HUES64 (cell line): ENCODE data around the gene PCTP.

Experiments used
- H3K27ac ChIP-seq: 2 replicates; pipeline ENCODE4 v1.7.0; 2013; ENCODE audit warnings: low read depth, low read length, inconsistent platforms
- H3K27me3 ChIP-seq: 2 replicates; pipeline ENCODE4 v1.6.1; 2013; ENCODE audit warnings: mild to moderate bottlenecking, low read length; ENCODE audit not compliant: insufficient read depth
- H3K36me3 ChIP-seq: 2 replicates; pipeline ENCODE4 v1.6.1; 2013; ENCODE audit warnings: mild to moderate bottlenecking, low read length; ENCODE audit not compliant: insufficient read depth
- H3K4me1 ChIP-seq: 2 replicates; pipeline ENCODE4 v1.6.1; 2013; ENCODE audit warnings: mild to moderate bottlenecking, low read length, moderate library complexity; ENCODE audit not compliant: insufficient read depth
- H3K4me3 ChIP-seq: 2 replicates; pipeline ENCODE4 v1.5.1; 2013; ENCODE audit warnings: mild to moderate bottlenecking, low read length, moderate library complexity
- H3K9ac ChIP-seq: 2 replicates; pipeline ENCODE4 v1.6.1; 2013; ENCODE audit warnings: mild to moderate bottlenecking, low read depth, low read length
- H3K9me3 ChIP-seq: 2 replicates; pipeline ENCODE4 v1.6.1; 2013; ENCODE audit warnings: low read depth, low read length; ENCODE audit not compliant: insufficient read depth
- WGBS: fragments of 150-250, 120-280 bp; methylation state at CpG from one replicate; pipeline ENCODE4 v1.1.7; 2013; ENCODE audit warnings: missing lambda C conversion rate; 5-methylcytosine and 5-hydroxymethylcytosine counted together

PCTP gene

DNA sequence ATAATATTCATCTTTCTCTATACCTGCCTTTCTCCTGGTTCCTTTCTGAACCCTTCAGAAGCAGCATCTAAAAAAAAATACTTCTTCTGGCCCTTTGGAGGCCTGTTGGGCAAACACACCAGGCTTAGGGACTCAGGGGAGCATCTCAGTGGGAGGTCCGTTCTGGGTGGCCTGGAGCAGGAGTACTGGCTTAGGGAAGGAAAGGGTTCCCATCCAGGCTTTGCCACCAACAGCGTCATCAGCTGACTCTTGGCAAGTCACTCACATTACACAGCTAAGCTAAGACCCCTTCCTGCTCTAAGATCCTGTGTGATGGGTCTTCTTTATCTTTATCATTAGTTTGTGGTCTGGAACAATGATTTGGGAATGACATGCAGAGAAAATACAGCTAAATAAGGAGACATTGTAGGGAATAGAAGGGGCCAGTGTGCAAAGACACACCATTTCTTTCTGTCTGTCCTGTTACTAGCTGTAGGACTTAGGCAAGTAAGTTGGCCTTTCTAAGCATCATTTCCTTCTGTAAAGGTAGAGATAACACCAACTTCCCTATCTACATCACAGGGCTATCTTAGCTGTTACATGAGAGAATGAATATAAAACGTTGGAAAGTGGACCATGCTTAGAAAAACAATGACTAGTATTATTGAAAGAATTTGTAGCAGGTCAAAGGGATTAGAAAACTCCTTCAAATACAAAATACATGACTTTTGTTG lies 9.9 kb downstream of the PCTP start:
- no peak overlapping the region for H3K9ac ChIP-seq
- no peak overlapping the region for H3K27ac ChIP-seq
- no peaks in the 10 kb centered on the region for H3K36me3 ChIP-seq
- H3K27me3 ChIP-seq, result no peaks in the 10 kb centered on the region
- no peak overlapping the region for H3K4me3 ChIP-seq
- no peaks in the 10 kb centered on the region for H3K4me1 ChIP-seq
- no peaks in the 10 kb centered on the region for H3K9me3 ChIP-seq
- 93% methylated on average over 1 of the region's 3 CpGs for WGBS

DNA sequence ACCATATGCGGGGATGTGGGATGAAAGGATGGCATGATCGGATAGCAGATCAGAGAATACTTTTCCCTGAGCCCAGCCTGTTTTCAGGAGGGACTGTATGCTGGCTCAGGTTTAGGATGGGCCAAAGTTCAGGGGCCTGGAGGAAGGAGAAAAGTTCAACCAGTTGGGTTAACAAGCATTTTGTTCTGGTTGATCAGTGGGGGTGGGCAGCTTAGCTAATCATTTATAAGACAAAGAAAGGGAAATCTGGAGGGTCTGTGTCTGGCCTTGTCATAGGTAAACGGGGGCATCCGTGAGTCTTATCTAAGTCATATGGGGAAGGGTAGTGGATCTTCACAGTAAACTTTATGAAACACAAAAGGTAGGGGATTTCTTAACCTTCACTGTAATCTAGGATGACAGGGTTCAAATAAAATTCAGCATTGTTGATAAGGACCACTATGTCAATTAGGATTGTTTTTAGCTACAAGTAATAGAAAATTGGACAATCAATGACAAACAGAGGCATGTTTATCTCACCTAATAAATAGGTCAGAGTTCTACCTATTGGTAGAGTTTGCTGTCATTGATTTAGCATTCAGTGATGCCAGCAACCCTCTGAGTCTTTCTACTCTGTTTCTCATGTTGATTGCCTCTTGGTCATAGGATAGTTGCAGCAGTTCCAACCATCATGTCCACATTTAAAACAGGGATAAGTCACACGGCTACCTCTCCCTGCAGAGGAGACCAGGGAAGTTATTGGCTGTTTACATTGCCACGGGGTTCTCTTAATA lies 11.4 kb downstream of the PCTP start:
- Histone ChIP-seq H3K9me3 (no peaks in the 10 kb centered on the region), H3K4me1 (no peaks in the 10 kb centered on the region), H3K4me3 (no peak overlapping the region), H3K27me3 (no peaks in the 10 kb centered on the region), H3K27ac (no peak overlapping the region), H3K36me3 (no peaks in the 10 kb centered on the region), H3K9ac (no peak overlapping the region)
- 96% methylated on average over 6 of the region's 6 CpGs for WGBS

DNA sequence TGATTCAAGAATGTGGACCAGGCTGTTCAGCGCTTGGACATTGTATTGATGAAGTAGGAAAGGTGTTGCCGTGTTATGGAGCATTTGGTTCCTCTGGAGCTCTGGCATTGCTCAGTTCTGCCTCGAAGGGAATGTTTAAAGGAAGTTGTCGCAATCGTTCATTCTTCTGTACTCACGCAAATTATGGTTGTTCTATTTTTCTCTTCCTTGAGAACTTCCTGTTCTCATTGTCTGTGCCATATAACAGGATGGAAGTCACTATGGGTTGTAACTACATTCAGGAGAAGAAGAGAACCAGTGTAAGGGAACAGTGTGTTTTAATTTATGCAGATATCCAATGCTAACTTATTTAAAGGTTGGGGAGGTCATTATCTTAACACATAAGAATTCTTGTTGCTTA lies 13.0 kb downstream of the PCTP start:
- 92% methylated on average over 6 of the region's 6 CpGs for WGBS
- H3K4me3 ChIP-seq, result no peak overlapping the region
- H3K36me3 ChIP-seq, result no peaks in the 10 kb centered on the region
- H3K4me1 ChIP-seq, result no peaks in the 10 kb centered on the region
- no peak overlapping the region for H3K27ac ChIP-seq
- H3K9ac ChIP-seq, result no peak overlapping the region
- H3K27me3 ChIP-seq, result no peaks in the 10 kb centered on the region
- H3K9me3 ChIP-seq, result no peaks in the 10 kb centered on the region

DNA sequence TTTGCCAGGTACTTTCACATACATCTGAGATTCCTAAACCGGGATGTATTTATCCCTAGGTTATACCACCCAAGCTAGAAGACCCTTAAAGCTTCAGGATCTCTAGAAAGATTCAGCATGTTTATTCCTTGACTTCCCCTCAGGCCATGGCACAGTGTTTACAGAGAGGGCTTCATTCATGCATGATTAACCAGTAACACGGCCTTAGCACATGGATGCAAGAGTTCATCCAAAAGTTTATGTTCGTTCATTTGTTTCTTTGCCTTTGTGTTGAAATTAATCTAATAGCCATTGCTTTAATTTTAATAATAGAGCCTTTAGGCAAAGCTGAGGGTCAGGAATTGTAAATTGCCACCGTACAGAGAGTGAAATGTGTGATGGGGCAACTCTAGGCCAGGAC lies 13.8 kb downstream of the PCTP start:
- no peak overlapping the region for H3K27ac ChIP-seq
- no peaks in the 10 kb centered on the region for H3K27me3 ChIP-seq
- H3K4me3 ChIP-seq, result no peak overlapping the region
- H3K9me3 ChIP-seq, result no peaks in the 10 kb centered on the region
- no peak overlapping the region for H3K9ac ChIP-seq
- no peaks in the 10 kb centered on the region for H3K36me3 ChIP-seq
- WGBS, result 94% methylated on average over 4 of the region's 4 CpGs
- H3K4me1 ChIP-seq, result no peaks in the 10 kb centered on the region

DNA sequence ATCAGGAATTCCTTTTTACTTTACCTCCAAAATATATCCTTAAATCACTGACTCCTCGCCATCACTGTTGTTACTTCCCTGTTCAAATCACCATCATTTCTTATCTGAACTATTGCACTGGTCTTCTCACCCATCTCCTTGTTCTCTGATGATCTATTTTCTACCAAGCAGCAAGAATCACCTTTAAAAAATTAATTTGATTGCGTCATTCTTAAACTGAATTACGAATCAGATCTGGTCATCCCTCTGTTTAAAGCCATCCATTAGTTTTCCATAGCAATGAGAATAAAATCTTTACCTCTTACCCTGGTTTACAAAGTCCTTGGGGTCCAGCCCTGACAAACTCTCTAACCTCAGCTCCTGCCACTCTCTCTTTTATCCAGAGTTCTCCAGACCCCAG lies 14.6 kb downstream of the PCTP start:
- H3K4me3 ChIP-seq, result no peak overlapping the region
- H3K4me1 ChIP-seq, result no peaks in the 10 kb centered on the region
- WGBS, result 93% methylated on average over 3 of the region's 3 CpGs
- H3K9me3 ChIP-seq, result no peaks in the 10 kb centered on the region
- H3K27ac ChIP-seq, result no peak overlapping the region
- H3K9ac ChIP-seq, result no peak overlapping the region
- H3K36me3 ChIP-seq, result no peaks in the 10 kb centered on the region
- H3K27me3 ChIP-seq, result no peaks in the 10 kb centered on the region

DNA sequence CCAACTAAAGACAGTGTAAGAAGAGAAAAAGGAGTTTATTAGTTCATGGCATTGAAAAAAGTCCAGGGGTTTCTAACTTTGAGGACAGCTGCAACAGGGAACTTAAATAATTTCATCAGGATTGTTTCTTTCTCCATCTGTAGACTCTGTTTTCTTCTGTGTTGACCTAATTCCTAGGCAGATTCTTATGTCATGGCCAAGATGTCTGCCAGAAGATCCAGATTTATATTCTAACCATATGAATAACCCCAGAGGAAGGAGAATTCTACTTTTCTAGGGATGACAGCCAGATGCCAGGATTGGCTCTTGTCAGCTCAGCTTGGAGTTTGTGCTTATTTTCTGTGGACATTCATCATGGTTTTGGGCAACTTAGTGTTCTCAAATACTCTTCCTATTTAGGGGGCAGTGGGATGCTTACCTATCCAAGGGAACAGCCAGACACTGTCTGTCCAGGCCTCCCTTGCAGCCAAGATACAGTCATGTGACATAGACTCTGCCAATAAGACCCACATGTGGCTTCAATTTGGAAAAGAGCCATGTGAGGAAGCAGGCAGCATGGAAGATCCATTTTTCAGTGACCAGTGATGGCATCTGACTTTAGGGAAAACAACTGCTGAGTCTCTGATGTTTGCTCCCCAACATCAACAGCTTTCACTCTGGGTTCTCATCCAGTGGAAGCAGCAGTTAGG lies 18.2 kb downstream of the PCTP start:
- peaks cover 8% of the 10 kb centered on the region; the same call in 1 of the 2 replicates for H3K36me3 ChIP-seq
- no peaks in the 10 kb centered on the region for H3K4me1 ChIP-seq
- H3K27me3 ChIP-seq, result no peaks in the 10 kb centered on the region
- H3K9me3 ChIP-seq, result no peaks in the 10 kb centered on the region
- no peak overlapping the region for H3K27ac ChIP-seq
- H3K4me3 ChIP-seq, result no peak overlapping the region
- H3K9ac ChIP-seq, result no peak overlapping the region

DNA sequence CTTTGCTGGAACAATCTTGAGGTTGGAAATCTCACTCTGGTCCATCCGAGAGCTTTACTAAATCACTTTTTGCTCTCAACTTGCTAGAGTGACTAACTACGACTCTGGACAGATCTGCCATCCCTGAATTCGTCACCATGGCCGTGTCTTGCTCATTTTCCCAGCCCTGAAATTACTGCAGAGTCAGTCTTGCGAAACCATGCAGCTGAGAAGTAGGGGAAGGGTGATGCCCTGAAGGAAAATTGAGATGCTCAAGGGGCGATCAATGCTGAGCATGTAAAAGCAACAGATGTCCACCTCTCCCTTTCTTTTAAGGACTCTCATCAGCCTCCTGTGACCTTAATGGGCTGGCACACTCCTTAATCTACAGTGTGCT lies 18.8 kb downstream of the PCTP start:
- Histone ChIP-seq H3K9ac (no peak overlapping the region), H3K36me3 (peaks cover 8% of the 10 kb centered on the region; the same call in 1 of the 2 replicates), H3K27me3 (no peaks in the 10 kb centered on the region), H3K4me1 (no peaks in the 10 kb centered on the region; the same call in 1 of the 2 replicates), H3K9me3 (no peaks in the 10 kb centered on the region), H3K27ac (no peak overlapping the region), H3K4me3 (no peak overlapping the region)
- WGBS, result 93% methylated on average over 6 of the region's 6 CpGs

DNA sequence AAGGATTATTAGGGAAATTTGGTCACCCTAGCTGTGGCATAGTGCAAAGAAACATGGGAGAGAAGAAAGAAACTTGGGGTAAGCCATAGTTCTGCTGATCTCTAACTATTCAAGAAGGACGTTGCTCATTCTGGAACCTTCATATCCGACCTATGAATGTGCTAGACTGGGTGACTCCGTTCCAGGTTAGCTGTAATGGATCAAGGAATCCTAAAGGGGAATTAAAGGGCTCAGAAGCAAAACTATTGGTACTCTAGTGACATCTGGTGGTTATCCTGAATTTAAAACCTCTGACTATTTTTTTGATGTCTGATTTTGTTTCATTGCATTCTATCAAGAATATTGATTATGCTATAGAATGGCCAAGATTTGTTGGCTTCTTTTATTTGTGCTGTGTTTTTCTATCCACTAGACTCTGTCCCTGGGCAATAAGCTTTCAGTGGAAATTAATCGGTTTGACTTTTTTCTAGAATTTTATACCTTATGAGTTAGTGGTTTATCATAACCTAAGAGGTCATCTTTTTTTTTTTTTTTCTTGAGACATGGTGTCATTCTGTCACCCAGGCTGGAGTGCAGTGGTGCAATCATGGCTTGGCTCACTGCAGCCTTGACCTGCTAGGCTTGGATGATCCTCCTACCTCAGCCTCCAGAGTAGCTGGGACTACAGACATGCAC lies 19.5 kb downstream of the PCTP start:
- Histone ChIP-seq H3K4me3 (no peak overlapping the region), H3K9me3 (no peaks in the 10 kb centered on the region), H3K36me3 (peaks cover 8% of the 10 kb centered on the region; the same call in 1 of the 2 replicates), H3K27ac (no peak overlapping the region), H3K9ac (no peak overlapping the region), H3K27me3 (no peaks in the 10 kb centered on the region), H3K4me1 (peaks cover 4% of the 10 kb centered on the region; the same call in 1 of the 2 replicates)
- WGBS, result 55% methylated on average over 3 of the region's 4 CpGs

DNA sequence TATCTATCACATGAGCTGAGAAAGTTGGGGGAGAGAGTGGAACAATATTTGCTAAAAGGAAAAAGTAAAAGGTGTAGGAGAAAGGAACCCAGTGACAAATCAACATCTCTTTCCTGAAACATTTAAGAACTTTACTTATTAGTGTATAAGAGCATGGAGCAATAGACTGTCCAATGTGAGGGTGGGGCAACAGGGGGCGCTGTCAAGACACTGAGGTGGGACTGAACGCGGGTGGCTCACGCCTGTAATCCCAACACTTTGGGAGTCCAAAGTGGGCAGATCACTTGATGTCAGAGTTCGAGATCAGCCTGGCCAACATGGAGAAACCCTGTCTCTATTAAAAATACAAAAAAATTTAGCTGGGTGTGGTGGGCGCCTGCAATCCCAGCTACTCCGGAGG lies 21.2 kb downstream of the PCTP start:
- no peaks in the 10 kb centered on the region for H3K9me3 ChIP-seq
- no peak overlapping the region for H3K4me3 ChIP-seq
- H3K9ac ChIP-seq, result no peak overlapping the region
- no peak overlapping the region for H3K27ac ChIP-seq
- peaks cover 8% of the 10 kb centered on the region; the same call in 1 of the 2 replicates for H3K4me1 ChIP-seq
- 92% methylated on average over 7 of the region's 7 CpGs for WGBS
- H3K27me3 ChIP-seq, result no peaks in the 10 kb centered on the region
- H3K36me3 ChIP-seq, result peaks cover 23% of the 10 kb centered on the region; the same call in 1 of the 2 replicates

DNA sequence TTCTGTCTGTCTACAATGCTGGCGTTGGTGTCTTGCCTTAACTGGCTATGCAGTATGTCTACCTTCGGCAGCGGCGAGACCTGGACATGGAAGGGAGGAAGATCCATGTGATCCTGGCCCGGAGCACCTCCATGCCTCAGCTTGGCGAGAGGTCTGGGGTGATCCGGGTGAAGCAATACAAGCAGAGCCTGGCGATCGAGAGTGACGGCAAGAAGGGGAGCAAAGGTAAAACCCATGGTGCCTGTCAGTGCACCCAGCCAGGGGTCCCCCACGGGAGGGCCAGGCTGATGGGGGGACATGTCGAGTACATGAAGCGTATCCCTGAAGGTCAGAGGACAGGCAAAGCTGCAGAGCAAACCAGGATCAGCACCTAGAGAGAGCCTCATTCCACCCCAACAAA lies 22.8 kb downstream of the PCTP start:
- no peaks in the 10 kb centered on the region for H3K27me3 ChIP-seq
- H3K4me3 ChIP-seq, result no peak overlapping the region
- peaks cover 8% of the 10 kb centered on the region; the same call in 1 of the 2 replicates for H3K4me1 ChIP-seq
- H3K36me3 ChIP-seq, result peaks cover 23% of the 10 kb centered on the region; the same call in 1 of the 2 replicates
- 89% methylated on average over 13 of the region's 13 CpGs for WGBS
- no peak overlapping the region for H3K27ac ChIP-seq
- no peaks in the 10 kb centered on the region for H3K9me3 ChIP-seq
- no peak overlapping the region for H3K9ac ChIP-seq
